Measurements from ENCODE around the gene PKD1.
"Not testable (repeated sequence)": the region's sequence is repeated elsewhere in the genome, so short reads cannot be mapped to it uniquely, and the experiment has no call there.

DNA sequence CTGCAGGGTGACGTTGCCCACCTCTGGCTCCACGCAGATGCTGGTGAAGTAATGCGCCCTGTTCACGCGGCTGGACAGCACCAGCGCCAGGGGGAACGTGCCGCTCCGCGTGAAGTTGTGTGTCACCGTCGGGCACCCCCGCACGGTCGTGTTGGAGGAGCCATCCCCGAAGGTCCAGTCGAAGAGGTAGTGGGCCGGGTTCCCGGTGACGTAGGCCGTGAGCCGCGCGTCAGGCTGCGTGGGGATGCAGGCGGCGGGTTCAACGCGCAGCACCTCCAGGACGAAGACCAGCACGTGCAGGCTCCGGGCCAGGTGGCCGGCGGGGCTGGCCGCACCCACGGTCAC lies 24.7 kb downstream of the PKD1 start:
- TF ChIP-seq POLR2A, CTCF, EP300 (IDR thresholded peaks at IDR 0.05): not testable (repeated sequence)

All from sigmoid colon (tissue), 4 donors.